Nephron progenitor cell (in vitro differentiated cells): Measurements from ENCODE around the gene ANKRD33B.

Experiments used
- DNase-seq: peaks from one replicate; pipeline ENCODE4 v3.0.0; 2021
- H3K27ac Mint-ChIP-seq: 2 replicates; pipeline ENCODE4 v1.8.0; 2021; ENCODE audit warnings: mild to moderate bottlenecking, moderate library complexity, mixed read lengths
- H3K27me3 Mint-ChIP-seq: 2 replicates; pipeline ENCODE4 v1.8.0; 2021; ENCODE audit warnings: mild to moderate bottlenecking, low read depth, mixed read lengths; ENCODE audit not compliant: poor library complexity
- H3K36me3 Mint-ChIP-seq: 2 replicates; pipeline ENCODE4 v1.8.0; 2021; ENCODE audit warnings: low read depth, mixed read lengths
- H3K4me1 Mint-ChIP-seq: 2 replicates; pipeline ENCODE4 v1.8.0; 2021; ENCODE audit warnings: mixed read lengths
- H3K4me3 Mint-ChIP-seq: 2 replicates; pipeline ENCODE4 v1.8.0; 2021; ENCODE audit warnings: mild to moderate bottlenecking, moderate library complexity, mixed read lengths
- H3K9me3 Mint-ChIP-seq: 2 replicates; pipeline ENCODE4 v1.8.0; 2021; ENCODE audit warnings: mild to moderate bottlenecking, moderate library complexity, mixed read lengths
- TF ChIP-seq, protein P1 (sequence below): fragments of 200-600 bp; sonication (generic); IDR thresholded peaks from 2 replicates; pipeline ENCODE4 v1.5.0; 2021; ENCODE audit warnings: antibody characterized with exemption

ANKRD33B gene

DNA sequence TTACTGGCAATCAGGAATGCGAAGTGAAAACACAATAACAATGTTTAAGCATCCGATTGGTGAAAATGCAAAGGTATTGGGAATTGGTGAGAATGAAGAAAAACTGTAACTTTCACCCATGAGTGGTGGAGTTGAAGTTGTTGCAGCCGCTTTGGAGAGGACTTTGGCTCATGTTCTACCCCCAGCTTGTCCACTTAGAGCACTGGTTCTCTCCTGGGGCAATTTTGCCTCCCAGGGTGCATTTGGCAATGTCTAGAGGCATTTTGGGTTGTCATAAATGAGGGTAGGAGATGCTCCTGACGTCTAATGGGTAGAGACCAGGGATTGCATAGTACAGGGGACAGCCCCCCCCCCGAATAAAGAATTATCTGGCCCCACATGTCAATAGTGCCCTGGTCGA lies 46.2 kb downstream of the ANKRD33B start:
- DNase-seq: no peak

DNA sequence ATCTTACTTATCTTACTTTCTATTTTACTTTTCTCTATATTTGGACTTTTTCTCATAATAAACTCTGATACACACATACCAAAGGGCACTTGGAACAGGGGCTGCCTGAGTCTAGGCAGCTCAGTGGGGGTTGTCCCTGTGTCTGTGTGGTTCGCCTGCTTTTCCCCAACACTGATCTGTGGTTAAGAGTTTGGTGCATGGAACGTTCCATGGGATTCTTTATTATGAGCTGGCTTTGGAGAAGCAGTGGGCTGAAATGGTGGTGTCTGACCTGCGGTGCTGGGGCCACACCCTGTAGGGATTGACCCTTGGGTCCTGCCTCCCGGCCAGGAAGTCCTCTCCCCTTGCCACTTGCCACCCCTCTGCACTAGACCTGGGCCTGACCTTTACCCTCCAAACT lies 47.4 kb downstream of the ANKRD33B start:
- Mint-ChIP-seq H3K36me3 (no peaks in the 10 kb centered on the region), H3K27ac (peak overlapping the region; percentile 15), H3K4me1 (peaks cover 19% of the 10 kb centered on the region), H3K9me3 (peaks cover 3% of the 10 kb centered on the region), H3K27me3 (peaks cover 17% of the 10 kb centered on the region), H3K4me3 (no peak overlapping the region)
- DNase-seq: no peak
- TF ChIP-seq, protein P1, sequence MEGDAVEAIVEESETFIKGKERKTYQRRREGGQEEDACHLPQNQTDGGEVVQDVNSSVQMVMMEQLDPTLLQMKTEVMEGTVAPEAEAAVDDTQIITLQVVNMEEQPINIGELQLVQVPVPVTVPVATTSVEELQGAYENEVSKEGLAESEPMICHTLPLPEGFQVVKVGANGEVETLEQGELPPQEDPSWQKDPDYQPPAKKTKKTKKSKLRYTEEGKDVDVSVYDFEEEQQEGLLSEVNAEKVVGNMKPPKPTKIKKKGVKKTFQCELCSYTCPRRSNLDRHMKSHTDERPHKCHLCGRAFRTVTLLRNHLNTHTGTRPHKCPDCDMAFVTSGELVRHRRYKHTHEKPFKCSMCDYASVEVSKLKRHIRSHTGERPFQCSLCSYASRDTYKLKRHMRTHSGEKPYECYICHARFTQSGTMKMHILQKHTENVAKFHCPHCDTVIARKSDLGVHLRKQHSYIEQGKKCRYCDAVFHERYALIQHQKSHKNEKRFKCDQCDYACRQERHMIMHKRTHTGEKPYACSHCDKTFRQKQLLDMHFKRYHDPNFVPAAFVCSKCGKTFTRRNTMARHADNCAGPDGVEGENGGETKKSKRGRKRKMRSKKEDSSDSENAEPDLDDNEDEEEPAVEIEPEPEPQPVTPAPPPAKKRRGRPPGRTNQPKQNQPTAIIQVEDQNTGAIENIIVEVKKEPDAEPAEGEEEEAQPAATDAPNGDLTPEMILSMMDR: no peak

More for the DNA sequence above, 46.2 kb downstream of the ANKRD33B start:
- no peaks in the 10 kb centered on the region for H3K36me3 Mint-ChIP-seq
- H3K27ac Mint-ChIP-seq: no peak overlapping the region
- peaks cover 17% of the 10 kb centered on the region for H3K27me3 Mint-ChIP-seq
- peaks cover 24% of the 10 kb centered on the region for H3K4me1 Mint-ChIP-seq
- no peak overlapping the region for H3K4me3 Mint-ChIP-seq
- TF ChIP-seq, protein P1: no peak
- peaks cover 3% of the 10 kb centered on the region for H3K9me3 Mint-ChIP-seq

DNA sequence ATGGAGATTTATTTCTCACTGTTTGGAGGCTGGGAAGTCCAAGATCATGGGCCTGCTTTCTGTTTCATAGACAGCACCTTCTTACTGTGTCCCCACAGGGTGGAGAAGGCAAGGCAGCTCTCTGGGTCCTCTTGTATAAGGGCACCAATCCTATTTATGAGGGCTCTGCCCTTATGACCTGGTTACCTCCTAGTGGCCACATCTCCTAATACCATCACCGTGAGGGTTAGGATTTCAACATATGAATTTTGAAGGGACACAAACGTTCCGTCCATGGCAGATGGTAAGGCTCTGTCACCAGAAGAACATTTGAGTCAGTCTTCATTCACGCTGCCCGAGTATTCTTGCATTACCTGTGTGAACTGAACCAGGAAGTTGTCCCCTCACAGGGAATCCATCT lies 48.4 kb downstream of the ANKRD33B start:
- H3K4me1 Mint-ChIP-seq: peaks cover 13% of the 10 kb centered on the region

GRCh38 chr5:10615693-10616092 lies 51.8 kb downstream of the ANKRD33B start:
- TF ChIP-seq, protein P1: no peak
- Mint-ChIP-seq H3K9me3 (peaks cover 14% of the 10 kb centered on the region), H3K36me3 (peaks cover 9% of the 10 kb centered on the region), H3K4me1 (no peaks in the 10 kb centered on the region), H3K4me3 (no peak overlapping the region), H3K27ac (no peak overlapping the region), H3K27me3 (peaks cover 17% of the 10 kb centered on the region)
- DNase-seq: no peak

More for the DNA sequence above, 48.4 kb downstream of the ANKRD33B start:
- Mint-ChIP-seq H3K4me3 (no peak overlapping the region), H3K27ac (no peak overlapping the region), H3K27me3 (peaks cover 17% of the 10 kb centered on the region), H3K36me3 (no peaks in the 10 kb centered on the region), H3K9me3 (peaks cover 3% of the 10 kb centered on the region)
- no peak for DNase-seq
- TF ChIP-seq, protein P1: no peak

- Mint-ChIP-seq H3K27ac (no peak overlapping the region), H3K36me3 (peaks cover 17% of the 10 kb centered on the region), H3K27me3 (peaks cover 12% of the 10 kb centered on the region)
Observed at GRCh38 chr5:10617103-10617502, 53.2 kb downstream of the ANKRD33B start.

GRCh38 chr5:10618311-10618710 lies 54.4 kb downstream of the ANKRD33B start:
- Mint-ChIP-seq H3K4me1 (no peaks in the 10 kb centered on the region), H3K27me3 (peaks cover 12% of the 10 kb centered on the region), H3K36me3 (peaks cover 17% of the 10 kb centered on the region), H3K4me3 (no peak overlapping the region), H3K27ac (no peak overlapping the region), H3K9me3 (peaks cover 26% of the 10 kb centered on the region)
- DNase-seq: no peak
- TF ChIP-seq, protein P1: no peak

More at GRCh38 chr5:10617103-10617502, 53.2 kb downstream of the ANKRD33B start:
- TF ChIP-seq, protein P1: no peak
- Mint-ChIP-seq H3K4me3 (no peak overlapping the region), H3K4me1 (no peaks in the 10 kb centered on the region), H3K9me3 (peaks cover 26% of the 10 kb centered on the region)
- DNase-seq: no peak
